Adrenal gland (tissue), 5 donors: ENCODE measurements around the gene RAX2.

Source experiments
- POLR2A ChIP-seq, 2 donors: fragments of 450-650 bp; IDR thresholded peaks; one replicate each; pipeline ENCODE4 v1.6.1; 2017; ENCODE audit warnings: antibody characterized with exemption in 2 of 2, mild to moderate bottlenecking in 2 of 2, moderate library complexity in 1 of 2
- TF ChIP-seq, protein P1 (sequence below), 6 experiments: fragments of 450-650 bp in 4 of 6; fragments of 200-600 bp in 2 of 6; sonication (generic) in 1 of 6; IDR thresholded peaks; 1 replicate in 5 of 6; 2 replicates in 1 of 6; pipeline versions ENCODE4 v1.5.1 to v1.8.0; 2016 to 2021; ENCODE audit warnings: antibody characterized with exemption in 6 of 6, mild to moderate bottlenecking in 2 of 6, moderate library complexity in 1 of 6
- donor health status: DM: no; HTN: no; CAD: no.

DNA sequence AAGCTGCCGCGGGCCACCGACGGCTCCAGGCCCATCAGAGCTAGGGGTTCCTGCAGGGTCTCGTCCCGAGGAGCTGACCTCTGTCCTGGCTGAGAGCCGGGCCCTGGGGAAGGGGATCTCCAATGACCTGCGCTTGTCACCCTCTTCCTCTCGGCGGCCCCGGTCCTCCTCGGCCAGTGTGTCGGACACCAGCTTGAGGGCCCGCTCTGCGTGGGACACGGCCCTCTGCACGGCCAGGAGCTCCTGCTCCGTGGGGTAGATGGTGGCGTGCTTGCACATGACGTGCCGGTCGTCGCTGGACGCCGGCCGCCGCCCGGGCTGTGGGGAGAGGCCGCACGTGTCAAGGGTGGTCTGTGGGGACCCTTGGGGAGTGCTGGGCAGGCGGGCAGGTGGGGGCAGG lies 46.9 kb upstream of the RAX2 start:
- TF ChIP-seq, protein P1, sequence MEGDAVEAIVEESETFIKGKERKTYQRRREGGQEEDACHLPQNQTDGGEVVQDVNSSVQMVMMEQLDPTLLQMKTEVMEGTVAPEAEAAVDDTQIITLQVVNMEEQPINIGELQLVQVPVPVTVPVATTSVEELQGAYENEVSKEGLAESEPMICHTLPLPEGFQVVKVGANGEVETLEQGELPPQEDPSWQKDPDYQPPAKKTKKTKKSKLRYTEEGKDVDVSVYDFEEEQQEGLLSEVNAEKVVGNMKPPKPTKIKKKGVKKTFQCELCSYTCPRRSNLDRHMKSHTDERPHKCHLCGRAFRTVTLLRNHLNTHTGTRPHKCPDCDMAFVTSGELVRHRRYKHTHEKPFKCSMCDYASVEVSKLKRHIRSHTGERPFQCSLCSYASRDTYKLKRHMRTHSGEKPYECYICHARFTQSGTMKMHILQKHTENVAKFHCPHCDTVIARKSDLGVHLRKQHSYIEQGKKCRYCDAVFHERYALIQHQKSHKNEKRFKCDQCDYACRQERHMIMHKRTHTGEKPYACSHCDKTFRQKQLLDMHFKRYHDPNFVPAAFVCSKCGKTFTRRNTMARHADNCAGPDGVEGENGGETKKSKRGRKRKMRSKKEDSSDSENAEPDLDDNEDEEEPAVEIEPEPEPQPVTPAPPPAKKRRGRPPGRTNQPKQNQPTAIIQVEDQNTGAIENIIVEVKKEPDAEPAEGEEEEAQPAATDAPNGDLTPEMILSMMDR (IDR thresholded peaks at IDR 0.05), result no peak
- no peak for TF ChIP-seq POLR2A (IDR thresholded peaks at IDR 0.05)
